ENCODE data around the gene NCBP2.

Gene NCBP2

DNA sequence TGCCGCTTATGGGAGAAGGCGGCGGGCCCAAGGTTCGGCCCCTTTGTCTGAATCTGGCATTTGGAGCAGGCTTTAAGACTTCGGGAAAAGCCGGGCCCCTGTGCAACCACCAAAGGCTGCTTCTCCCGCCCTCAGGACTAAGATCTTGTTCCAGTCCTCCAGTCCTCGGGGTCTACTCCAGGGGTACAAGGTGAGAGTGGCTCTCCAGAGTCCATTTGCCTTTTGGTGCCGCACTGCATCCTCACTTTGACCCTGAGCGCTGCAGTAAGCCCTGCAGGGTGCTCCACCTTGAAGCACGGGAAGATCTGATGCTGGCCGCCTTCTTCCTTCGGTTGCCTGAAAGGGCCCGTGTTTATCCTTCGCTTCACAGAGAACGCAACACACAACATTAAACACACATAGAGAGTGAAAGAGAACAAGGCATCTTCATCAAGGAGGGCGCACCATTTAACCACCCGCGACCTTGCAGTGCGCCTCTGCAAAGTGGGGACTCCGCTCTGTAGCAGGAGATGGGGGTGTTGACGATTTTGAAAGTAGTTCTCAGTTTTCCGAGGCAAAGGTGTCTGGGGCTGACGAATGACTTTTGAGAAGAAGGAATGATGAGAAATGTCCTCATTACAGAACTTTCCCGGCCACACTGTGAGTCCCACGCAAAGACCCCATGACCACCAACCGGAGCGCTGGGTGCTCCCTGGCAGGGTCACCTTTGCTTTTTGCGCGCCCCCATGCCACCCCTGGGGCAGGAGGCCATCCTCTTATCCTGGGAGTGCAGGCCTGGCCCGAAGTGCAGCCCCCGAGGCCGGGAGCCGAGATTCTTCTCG lies 25.3 kb upstream of the NCBP2 start:
- no peak for DNase-seq

DNA sequence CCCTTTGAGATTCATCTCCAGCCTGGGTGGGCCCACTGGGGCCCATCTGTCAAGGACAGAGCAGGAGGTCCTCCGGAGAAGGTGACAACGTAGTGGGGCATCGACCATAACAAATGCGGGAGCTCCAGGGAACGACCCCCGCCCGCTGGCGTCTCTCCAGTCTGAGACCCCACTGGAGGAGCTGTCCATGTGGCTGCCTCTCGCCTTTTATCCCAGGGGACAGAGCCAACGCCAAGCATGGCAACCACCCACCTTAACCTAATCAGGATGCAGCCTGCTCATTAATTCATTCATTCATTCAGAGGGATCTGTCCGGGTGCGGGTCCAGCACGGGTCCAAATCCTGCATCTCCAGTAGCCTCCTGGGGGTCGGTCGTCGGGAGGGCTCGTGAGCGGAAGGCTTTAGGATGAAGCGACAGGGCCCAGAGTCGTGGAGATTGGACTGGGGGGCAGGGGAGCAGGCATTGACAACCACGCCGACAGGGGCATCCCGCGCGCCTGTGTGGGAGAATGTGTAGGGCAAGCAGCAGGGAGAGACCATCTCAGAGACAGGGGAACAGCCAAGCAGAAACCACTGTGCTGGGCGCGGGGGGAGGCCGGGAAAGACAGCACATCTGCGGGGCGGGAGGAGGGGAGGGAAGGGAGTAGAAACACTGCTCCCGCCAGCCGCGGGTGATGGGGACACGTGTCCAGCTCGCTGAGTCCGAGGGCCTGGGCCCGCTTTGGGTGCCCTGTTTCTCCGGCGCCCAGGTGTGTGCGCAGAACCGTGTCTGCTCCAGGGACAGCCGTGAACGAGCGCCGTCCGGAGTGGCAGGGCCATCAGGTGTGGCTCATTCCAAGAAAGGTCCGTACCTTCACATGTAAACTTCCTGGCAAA lies 24.4 kb upstream of the NCBP2 start:
- no peak for DNase-seq

DNA sequence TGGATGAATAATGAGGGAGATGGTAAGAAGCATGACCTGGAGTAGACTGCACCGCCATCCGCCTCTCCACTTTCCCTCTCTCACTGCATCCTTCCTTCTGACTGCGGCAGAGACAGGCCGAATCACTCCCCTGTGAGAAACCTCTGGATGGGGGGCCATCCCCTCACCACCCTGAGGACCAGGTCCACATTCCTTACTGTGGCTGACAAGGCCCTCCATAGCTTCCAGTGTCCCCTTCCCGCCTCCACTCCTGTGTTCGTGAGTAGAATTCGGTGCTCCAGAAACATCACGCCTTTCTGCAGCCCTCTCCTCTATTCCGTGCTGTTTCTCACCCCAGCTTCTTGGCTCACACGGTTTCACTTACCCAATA lies 23.5 kb upstream of the NCBP2 start:
- no peak for DNase-seq

DNA sequence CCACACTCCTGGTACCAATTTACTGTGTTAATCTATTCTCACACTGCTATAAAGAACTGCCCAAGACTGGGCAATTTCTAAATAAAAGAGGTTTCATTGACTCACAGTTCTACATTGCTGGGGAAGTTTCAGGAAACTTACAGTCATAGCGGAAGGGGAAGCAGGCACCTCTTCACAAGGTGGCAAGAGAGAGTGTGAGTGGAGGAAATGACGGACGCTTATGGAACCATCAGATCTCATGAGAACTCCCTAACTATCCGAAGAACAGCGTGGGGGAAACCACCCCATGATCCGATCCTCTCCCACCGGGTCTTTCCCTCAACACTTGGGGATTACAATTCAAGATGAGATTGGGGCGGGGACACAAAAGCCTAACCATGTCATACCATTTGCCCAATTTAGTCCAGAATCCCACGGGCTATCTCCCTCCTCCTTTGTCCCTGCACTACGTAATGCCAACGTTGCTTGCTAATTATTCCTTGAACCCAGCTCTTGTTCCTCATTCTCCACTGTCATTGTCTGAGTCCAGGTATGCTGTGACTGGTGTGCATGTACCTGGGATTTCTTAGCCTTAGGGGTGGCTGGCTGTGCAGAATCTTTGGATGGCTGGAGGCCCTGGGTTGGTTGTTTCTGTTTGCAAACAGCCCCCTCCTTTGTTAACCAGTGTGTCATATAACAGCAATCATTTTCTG lies 22.9 kb upstream of the NCBP2 start:
- no peak for DNase-seq

DNA sequence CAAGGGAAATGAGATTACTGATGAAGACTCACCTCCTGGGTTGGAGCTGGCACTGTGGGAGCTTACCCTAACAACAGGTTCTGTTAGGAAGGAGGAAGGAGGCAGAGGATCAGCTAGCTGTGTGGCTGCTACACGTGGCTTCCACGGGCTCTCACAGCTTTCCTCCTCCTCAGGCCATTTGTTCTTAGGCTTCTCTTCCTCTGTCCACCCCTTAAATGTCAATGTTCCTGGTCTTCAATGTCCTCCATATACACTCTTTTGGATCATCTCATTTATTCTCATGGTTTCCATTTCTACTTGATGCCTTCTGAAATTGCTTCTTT lies 21.3 kb upstream of the NCBP2 start:
- DNase-seq = no peak

DNA sequence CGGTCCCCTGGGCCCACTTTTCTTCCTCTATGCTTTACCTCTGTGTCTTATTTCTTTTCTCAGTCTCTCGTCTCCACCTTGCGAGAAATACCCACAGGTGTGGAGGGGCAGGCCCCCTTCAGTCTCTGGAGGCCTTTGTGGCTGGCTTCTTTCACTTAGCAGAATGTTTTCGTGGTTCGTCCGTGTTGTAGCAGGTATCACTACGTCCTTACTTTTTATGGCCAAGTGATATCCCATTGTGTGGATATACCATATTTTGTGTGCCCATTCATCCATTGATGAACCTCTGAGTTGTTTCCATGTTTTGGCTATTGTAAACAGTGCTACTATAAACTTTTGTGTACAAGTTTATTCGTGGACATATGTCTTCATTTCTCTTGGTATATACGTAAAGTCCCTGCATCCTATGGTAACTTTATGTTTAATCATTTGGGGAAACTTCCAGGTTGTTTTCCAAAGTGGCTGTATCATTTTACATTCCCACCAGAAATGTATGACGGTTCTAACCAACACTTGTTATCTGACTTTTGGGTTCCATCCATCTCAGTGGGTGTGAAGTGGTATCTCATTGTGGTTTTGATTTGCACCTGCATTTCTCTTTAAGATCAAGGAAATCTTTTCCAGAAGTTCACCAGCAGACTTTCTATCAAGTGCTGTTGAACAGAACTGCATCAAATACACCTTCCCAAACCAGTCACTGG lies 20.8 kb upstream of the NCBP2 start:
- DNase-seq = no peak

DNA sequence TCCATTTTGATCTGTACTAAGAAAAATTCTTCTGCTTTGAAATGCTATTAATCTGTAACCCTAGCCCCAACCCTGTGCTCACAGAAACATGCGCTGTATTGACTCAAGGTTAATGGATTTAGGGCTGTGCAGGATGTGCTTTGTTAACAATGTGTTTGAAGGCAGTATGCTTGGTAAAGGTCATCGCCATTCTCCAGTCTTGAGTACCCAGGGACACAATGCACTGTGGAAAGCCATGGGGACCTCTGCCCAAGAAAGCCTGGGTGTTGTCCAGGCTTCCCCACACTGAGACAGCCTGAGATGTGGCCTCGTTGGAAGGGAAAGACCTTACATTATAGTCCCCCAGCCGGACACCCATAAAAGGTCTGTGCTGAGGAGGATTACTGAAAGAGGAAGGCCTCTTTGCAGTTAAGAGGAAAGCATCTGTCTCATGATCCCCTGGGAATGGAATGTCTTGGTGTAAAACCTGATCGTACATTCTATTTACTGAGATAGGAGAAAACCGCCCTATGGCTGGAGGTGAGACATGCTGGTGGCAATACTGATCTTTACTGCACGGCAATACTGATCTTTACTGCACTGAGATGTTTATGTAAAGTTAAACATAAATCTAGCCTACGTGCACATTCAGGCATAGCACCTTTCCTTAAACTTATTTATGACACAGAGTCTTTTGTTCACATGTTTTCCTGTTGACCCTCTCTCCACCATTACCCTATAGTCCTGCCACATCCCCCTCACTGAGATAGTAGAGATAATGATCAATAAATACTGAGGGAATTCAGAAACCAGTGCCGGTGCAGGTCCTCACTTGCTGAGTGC lies 20.0 kb upstream of the NCBP2 start:
- peak; percentile 84 for DNase-seq

DNA sequence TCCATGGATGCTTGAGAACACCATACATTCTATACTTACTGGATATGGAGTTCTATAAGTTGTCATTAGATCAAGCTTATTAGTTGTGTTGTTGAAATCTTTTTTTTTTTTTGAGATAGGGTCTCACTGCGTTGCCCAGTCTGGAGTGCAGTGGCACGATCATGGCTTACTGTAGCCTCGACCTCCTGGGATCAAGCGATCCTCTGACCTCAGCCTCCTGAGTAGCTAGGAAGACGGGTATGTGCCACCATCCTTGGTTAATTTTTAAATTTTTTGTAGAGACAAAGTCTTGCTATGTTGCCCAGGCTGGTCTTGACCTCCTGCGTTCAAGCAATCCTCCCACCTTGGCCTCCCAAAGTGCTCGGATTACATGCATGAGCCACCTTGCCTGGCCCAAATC lies 12.5 kb upstream of the NCBP2 start:
- no peak for DNase-seq

DNA sequence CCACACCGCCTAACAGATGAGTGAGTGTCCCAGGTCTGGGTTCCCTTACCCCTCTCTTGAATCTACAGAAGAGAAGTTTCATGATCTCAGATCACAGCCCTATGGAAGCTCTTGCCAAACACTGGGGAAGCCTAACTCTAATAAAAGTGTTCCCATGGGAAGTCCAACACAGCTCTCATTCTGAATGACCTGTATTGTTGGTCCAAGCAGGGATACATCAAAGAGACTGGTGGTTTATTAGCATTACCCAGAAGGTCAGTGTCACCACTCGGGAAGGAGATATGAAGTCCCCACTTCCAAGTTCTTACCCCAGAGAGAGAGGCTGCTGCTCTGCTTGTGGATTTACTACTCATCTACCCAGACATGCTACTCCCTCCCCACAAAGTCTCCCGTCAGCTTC lies 9.0 kb upstream of the NCBP2 start:
- no peak for DNase-seq

DNA sequence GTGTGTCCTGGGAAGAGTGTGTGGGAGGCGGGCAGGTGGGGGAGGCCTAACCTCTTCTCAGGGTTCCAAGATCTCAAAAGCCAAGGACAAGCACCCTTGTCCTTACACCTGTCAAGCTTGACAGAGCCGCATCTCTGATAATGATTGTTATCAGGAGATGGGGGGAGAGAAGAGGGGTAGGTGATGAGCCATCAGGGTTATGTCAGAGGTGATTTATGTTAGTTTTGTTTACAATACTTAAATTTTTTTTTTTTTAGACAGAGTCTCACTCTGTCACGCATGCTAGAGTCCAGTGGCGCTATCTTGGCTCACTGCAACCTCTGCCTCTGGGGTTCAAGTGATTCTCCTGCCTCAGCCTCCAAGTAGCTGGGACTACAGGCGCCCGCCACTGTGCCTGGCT lies 7.4 kb upstream of the NCBP2 start:
- no peak for DNase-seq

DNA sequence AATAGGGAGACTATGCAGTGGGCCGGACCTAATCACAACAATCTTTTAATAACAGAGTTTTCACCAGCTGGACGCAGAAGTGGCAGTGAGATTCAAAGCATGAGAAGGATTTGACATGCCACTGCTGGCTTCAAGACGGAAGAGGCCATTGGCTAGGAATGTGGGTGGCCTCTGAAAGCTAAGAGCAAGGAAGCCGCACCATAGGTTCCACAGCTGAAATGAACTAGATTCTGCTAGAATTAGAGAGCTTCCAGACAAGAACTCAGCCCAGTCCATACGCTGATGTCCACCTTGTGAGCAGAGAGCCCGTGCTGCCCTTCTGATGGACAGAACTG lies 6.9 kb upstream of the NCBP2 start:
- DNase-seq = no peak

DNA sequence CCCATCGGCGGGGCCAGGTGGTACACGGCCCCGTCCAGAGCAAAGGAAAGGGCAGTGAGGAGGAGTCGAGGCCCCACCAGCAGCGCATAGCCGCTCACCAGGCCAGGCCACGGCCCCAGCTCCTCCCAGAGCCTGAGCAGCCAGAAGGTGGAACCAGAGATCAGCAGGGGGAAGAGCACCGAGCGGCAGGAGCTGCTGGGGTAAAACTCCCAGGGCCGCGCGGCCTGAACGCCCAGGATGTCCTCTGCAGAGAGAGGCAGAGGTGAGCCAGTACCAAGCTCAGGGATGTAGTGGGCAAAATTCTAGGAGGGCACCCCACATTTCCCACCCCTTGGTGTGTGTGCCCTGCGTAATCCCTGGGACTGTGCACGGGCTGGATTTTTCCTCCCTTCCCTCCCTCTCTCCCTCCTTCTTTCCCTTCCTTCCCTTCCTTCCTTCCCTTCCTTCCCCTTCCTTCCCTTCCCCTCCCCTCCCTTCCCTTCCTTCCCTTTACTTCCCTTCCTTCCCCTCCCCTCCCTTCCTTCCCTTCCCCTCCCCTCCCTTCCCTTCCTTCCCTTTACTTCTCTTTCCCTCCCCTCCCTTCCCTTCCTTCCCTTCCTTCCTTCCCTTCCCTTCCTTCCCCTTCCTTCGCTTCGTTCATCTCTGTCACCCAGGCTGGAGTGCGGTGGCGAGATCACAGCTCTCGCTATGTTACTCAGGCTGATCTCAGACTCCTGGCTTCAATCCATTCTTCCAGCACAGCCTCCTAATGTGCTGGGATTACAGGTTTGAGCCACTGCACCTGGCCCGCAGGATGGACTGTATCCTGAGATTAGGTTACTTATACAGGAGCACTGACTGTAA lies 6.3 kb upstream of the NCBP2 start:
- DNase-seq = peak; percentile 67

DNA sequence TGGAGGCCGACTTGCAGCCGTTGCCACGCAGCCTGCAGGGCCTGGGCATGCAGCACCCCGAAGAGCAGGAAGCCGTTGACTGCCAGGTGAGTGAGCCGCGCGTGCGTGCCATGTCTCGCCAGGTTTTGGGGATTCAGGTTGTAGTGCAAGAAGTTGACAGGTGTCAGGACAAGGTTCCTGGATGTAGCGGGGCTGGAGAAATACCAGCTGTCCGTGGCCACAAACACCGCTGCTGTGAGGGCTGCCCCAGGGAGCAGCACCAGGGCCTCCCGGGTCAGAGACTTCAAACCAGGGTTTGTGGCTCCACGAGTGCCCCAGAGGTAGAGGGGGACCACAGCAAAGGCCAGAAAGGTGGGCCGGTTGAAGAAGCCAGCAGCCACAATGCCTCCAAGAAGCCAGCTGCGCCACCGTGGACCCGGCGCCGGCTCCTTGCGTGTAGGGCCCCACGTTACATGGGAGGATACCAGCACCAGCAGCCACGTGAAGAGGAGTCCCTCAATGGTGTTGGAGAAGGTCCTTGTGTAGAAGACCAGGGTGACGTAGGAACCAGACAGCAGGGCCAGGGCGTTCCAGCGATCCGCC lies 5.6 kb upstream of the NCBP2 start:
- DNase-seq = no peak

DNA sequence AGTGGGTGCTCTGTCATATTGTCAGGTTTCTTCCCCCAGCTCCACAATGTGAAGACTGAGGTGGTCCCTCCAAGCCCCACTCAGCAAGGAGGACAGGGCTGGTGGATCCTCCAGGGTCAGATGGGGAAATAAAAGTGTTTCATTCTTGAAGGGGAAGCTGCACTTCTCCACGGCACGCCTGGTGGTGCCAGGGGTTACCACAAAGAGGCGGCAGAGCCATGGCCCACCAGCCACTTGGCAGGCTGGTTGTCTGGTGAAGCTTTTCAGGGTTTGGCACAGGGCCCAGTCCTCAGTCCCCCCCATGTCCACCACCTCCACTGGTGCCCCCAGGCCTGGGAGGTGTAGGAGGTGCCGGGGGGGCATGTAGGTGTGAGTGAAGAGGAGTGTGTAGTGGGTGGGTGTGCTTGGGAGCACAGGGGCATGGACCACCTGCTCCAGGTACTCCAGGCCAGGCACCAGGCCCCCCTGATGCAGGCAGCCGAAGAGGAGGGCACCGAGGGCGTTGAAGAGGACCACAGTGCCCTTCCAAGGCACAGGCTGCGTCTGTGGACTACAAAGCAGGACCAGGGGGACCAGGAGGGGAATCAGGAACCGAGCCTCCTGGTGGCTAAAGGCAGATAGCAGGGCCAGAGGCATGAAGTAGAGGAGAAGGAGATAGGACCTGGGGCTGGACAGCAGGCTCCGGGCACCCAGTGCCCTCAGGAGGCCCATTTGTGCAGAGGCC lies 5.0 kb upstream of the NCBP2 start:
- no peak for DNase-seq

DNA sequence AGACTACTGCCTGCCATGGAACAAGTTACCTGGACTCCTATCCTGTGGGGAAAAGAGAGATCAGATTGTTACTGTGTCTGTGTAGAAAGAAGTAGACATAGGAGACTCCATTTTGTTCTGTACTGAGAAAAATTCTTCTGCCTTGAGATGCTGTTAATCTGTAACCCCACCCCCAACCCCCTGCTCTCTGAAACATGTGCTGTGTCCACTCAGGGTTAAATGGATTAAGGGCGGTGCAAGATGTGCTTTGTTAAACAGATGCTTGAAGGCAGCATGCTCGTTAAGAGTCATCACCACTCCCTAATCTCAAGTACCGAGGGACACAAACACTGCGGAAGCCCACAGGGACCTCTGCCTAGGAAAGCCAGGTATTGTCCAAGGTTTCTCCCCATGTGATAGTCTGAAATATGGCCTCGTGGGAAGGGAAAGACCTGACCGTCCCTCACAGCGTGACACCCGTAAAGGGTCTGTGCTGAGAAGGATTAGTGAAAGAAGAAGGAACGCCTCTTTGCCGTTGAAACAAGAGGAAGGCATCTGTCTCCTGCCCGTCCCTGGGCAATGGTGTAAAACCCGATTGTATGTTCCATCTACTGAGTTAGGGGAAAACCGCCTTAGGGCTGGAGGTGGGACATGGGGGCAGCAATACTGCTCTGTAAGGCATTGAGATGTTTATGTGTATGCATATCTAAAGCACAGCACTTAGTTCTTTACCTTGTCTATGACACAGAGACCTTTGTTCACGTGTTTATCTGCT lies 1.9 kb upstream of the NCBP2 start:
- DNase-seq = peak; percentile 68

DNA sequence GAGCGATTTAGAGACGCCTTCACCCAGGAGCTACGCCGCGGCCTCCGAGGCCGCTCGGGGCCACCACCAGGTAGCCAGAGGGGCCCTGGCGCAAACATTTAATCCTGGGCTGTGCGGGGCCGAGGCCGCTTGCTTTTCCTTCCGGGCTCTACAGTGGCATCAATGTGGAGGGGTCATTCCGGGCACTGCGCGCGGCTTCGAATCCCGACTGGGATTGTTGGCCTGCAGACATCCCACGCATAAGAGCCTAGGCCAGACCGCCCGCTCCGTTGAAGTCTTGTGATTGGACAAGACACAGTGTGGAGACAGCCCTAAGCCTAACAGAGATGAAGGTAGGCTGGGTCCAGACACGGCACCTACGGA lies 568 bp upstream of the NCBP2 start:
- no peak for DNase-seq

DNA sequence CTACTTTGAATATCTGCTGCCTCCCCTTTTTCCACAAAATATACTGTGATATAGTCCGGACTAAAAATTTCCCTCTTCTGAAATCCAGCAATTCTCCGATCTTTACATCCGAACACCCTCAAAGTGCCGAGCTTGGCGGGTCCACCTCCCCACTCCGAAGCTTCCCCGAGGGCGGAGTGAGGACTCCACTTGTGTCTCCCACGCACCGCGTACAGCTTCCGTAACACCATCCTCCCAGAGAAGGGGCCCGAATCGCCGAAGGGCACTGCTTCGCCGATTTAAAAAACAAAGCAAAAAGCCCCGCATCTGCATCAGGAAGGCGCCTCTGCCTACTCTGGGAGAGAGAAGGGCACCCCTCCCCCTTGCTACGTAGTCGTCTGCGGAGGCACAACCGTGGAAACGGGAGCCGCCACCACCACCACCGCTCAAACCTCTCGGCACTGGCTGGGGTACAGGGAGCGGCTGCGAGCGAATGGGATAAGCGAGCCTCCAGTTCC lies 551 bp downstream of the NCBP2 start:
- no peak for DNase-seq

DNA sequence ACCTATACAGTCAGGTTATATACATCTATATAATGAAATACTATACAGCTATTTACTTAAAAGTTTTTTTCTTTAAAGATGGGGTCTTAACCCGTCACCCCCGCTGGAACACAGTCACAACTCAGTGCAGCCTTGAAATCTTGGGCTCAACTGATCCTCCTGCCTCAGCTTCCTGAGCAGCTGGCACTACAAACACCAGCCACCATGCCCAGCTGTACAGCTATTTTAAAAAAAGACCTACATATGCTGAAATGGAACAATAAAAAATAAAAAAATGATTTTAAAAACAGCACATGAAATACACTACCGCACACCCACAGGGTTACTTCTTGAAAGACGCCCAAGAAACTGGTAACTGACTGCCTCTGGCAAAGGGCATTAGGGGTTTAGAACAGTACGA lies 3.8 kb downstream of the NCBP2 start:
- no peak for DNase-seq

DNA sequence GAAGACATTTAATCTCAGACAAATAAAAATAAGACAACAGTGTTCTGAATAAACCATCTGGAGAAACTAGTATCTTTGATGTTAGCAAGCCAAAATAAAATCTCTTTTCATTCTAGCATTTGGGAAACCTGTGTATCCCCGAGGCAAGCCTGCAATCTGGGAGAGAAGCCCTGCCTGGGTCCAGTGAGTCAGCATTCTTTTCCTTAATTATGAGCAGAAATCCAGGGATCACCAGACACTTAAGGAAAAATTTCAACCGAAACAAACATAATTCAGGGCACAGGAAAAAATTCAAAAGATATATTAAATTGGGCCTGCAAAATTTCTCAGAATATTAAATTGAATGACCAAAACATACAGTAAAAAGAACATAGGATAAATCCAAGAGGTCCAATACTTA lies 4.2 kb downstream of the NCBP2 start:
- no peak for DNase-seq

DNA sequence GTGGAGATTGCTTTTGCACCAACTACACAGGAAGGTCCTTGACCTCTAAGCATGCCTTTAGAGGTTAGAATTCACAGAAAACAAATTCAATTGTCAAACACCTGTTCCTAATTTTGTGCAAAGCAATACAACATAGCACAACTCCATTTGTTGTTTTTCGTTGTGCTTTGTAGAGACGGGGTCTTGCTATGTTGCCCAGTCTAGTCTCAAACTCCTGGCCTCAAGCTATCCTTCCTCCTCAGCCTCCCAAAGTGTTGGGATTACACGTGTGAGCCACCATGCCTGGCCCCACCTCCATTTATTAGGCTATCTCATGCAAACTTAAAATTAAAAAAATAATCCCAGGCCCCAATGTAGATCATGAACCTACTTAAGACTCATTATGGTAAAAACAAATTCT lies 6.0 kb downstream of the NCBP2 start:
- DNase-seq = no peak
